NT2/D1 (cell line): ENCODE measurements around the gene CARD14.

Source experiments
- SUZ12 ChIP-seq: IDR thresholded peaks from 2 replicates; pipeline ENCODE4 v1.6.1; 2011; ENCODE audit not compliant: insufficient read length, insufficient read depth; ENCODE audit errors: extremely low read depth
- YY1 ChIP-seq: IDR thresholded peaks from 2 replicates; pipeline ENCODE4 v1.6.1; 2011; ENCODE audit not compliant: insufficient read length, insufficient read depth
- ZNF274 ChIP-seq: IDR thresholded peaks from 2 replicates; pipeline ENCODE4 v1.6.1; 2011; ENCODE audit warnings: mild to moderate bottlenecking, low read depth, low read length

- TF ChIP-seq YY1 (no peak), ZNF274 (no peak), SUZ12 (no peak)
These were observed 39.9 kb downstream of the CARD14 start for GRCh38 chr17:80209765-80210164.
